ENCODE measurements around the gene DEFB121. TPM values are rescaled to one million over a fixed set of nuclear protein-coding genes. Genes with fewer than 3 reads are reported as not detected.

Gene DEFB121
- total and polyA plus RNA-seq, 2 donors (not counting 1 experiment from before 2014, with no cell fraction given) = not detected

GRCh38 chr20:31390490-31390889 lies 15.5 kb downstream of the DEFB121 start, which contains the start of gene DEFB119:
Gene DEFB119, minus strand, starts transcription at chr20:31390590. Its CDS starts 107 bp downstream, at chr20:31390483.
- Histone ChIP-seq H3K4me2 (replicated peaks; ENCODE audit: low read depth, low read length, poor library complexity, severe bottlenecking) (no peak within 1 kb of the TSS), H3K9me3 (ENCODE audit: control extremely low read depth in 1 of 3, control insufficient read depth in 2 of 3, insufficient read depth in 1 of 3, low read length in 2 of 3) (no peaks in the 10 kb centered on the region), H3K36me3 (replicated peaks in 1 of 2; ENCODE audit: control extremely low read depth in 1 of 2, control insufficient read depth in 1 of 2, extremely low read depth in 1 of 2, insufficient read depth in 2 of 2, low read length in 1 of 2) (no peaks in the 10 kb centered on the region), H3K79me2 (ENCODE audit: control insufficient read depth, insufficient read depth, low read length) (no peaks in the 10 kb centered on the region), H4K20me1 (ENCODE audit: control insufficient read depth, insufficient read depth, low read length, poor library complexity, severe bottlenecking) (no peaks in the 10 kb centered on the region), H3K27ac (ENCODE audit: low read length in 2 of 2) (no peak within 1 kb of the TSS), H3K4me3 (ENCODE audit: control extremely low read depth in 1 of 5, extremely low read depth in 1 of 5, insufficient read depth in 1 of 5, low read depth in 2 of 5, low read length in 4 of 5) (no peak within 1 kb of the TSS), H3K9ac (ENCODE audit: low read length) (no peak within 1 kb of the TSS), H3K27me3 (replicated peaks in 1 of 4; ENCODE audit: control extremely low read depth in 1 of 4, control insufficient read depth in 3 of 4, insufficient read depth in 4 of 4, low read length in 3 of 4) (no peaks in the 10 kb centered on the region), H3K4me1 (ENCODE audit: control insufficient read depth in 2 of 2, insufficient read depth in 2 of 2, low read length in 2 of 2) (no peaks in the 10 kb centered on the region), H2AFZ (ENCODE audit: insufficient read depth, low read depth, low read length, poor library complexity, severe bottlenecking) (no peak within 1 kb of the TSS)
- ChIA-PET CTCF (no interaction called here), POLR2A (no interaction called here)
- Mint-ChIP-seq H3K27me3 (peaks cover 24% of the 10 kb centered on the region), H3K9me3 (ENCODE audit: insufficient read depth) (no peaks in the 10 kb centered on the region), H3K4me3 (no peak within 1 kb of the TSS), H3K4me1 (no peaks in the 10 kb centered on the region), H3K27ac (no peak within 1 kb of the TSS)
- WGBS (ENCODE audit: insufficient coverage) = 50% methylated on average over 1 of the region's 1 CpG
- TF ChIP-seq EZH2 (IDR thresholded peaks at IDR 0.05; ENCODE audit: borderline replicate concordance, insufficient read depth, low read depth, low read length, poor library complexity, severe bottlenecking) (no peak), CTCF (IDR thresholded peaks at IDR 0.05) (no peak)
- DNase-seq (no peak), ATAC-seq (ENCODE audit: low read depth) (no peak)
- intact Hi-C loops (cut with micrococcal nuclease) = no loop called here

GRCh38 chr20:31374346-31374745 lies 31.7 kb downstream of the DEFB121 start:
- TF ChIP-seq EZH2 (IDR thresholded peaks at IDR 0.05; ENCODE audit: borderline replicate concordance, insufficient read depth, low read depth, low read length, poor library complexity, severe bottlenecking) (no peak), CTCF (IDR thresholded peaks at IDR 0.05) (no peak)
- H3K4me3 Mint-ChIP-seq = no peak overlapping the region
- Histone ChIP-seq H3K9me3 (ENCODE audit: control extremely low read depth in 1 of 3, control insufficient read depth in 2 of 3, insufficient read depth in 1 of 3, low read length in 2 of 3) (peaks cover 0 to 6% (median 0%) of the 10 kb centered on the region in 3 donors), H4K20me1 (ENCODE audit: control insufficient read depth, insufficient read depth, low read length, poor library complexity, severe bottlenecking) (no peaks in the 10 kb centered on the region), H3K79me2 (ENCODE audit: control insufficient read depth, insufficient read depth, low read length) (no peaks in the 10 kb centered on the region), H3K4me2 (replicated peaks; ENCODE audit: low read depth, low read length, poor library complexity, severe bottlenecking) (no peak overlapping the region), H3K9ac (ENCODE audit: low read length) (no peak overlapping the region), H3K27me3 (replicated peaks in 1 of 4; ENCODE audit: control extremely low read depth in 1 of 4, control insufficient read depth in 3 of 4, insufficient read depth in 4 of 4, low read length in 3 of 4) (no peaks in the 10 kb centered on the region), H3K27ac (ENCODE audit: low read length in 2 of 2) (no peak overlapping the region), H3K36me3 (replicated peaks in 1 of 2; ENCODE audit: control extremely low read depth in 1 of 2, control insufficient read depth in 1 of 2, extremely low read depth in 1 of 2, insufficient read depth in 2 of 2, low read length in 1 of 2) (no peaks in the 10 kb centered on the region), H3K4me1 (ENCODE audit: control insufficient read depth in 2 of 2, insufficient read depth in 2 of 2, low read length in 2 of 2) (no peaks in the 10 kb centered on the region), H2AFZ (ENCODE audit: insufficient read depth, low read depth, low read length, poor library complexity, severe bottlenecking) (no peak overlapping the region), H3K4me3 (ENCODE audit: control extremely low read depth in 1 of 5, extremely low read depth in 1 of 5, insufficient read depth in 1 of 5, low read depth in 2 of 5, low read length in 4 of 5) (no peak overlapping the region)
- no peaks in the 10 kb centered on the region for H3K4me1 Mint-ChIP-seq
- ChIA-PET CTCF (no interaction called here), POLR2A (no interaction called here)
- ATAC-seq (ENCODE audit: low read depth) (no peak), DNase-seq (no peak)
- H3K27me3 Mint-ChIP-seq = no peaks in the 10 kb centered on the region
- H3K27ac Mint-ChIP-seq = no peak overlapping the region
- H3K9me3 Mint-ChIP-seq (ENCODE audit: insufficient read depth) = peaks cover 3% of the 10 kb centered on the region
- no CpG with 5 or more reads among the region's 2 CpGs for WGBS (ENCODE audit: insufficient coverage)
- intact Hi-C loops (cut with micrococcal nuclease) = no loop called here
